Ishikawa (cell line): Measurements from ENCODE around the gene NCEH1.

ENCODE experiments used
- CEBPB ChIP-seq: IDR thresholded peaks from 2 replicates; pipeline ENCODE4 v1.6.1; 2012
- RAD21 ChIP-seq: IDR thresholded peaks from 2 replicates; pipeline ENCODE4 v1.6.1; 2012; ENCODE audit warnings: low read depth
- TAF1 ChIP-seq: IDR thresholded peaks from 2 replicates; pipeline ENCODE4 v1.6.1; 2012; ENCODE audit warnings: low read depth, mild to moderate bottlenecking

DNA sequence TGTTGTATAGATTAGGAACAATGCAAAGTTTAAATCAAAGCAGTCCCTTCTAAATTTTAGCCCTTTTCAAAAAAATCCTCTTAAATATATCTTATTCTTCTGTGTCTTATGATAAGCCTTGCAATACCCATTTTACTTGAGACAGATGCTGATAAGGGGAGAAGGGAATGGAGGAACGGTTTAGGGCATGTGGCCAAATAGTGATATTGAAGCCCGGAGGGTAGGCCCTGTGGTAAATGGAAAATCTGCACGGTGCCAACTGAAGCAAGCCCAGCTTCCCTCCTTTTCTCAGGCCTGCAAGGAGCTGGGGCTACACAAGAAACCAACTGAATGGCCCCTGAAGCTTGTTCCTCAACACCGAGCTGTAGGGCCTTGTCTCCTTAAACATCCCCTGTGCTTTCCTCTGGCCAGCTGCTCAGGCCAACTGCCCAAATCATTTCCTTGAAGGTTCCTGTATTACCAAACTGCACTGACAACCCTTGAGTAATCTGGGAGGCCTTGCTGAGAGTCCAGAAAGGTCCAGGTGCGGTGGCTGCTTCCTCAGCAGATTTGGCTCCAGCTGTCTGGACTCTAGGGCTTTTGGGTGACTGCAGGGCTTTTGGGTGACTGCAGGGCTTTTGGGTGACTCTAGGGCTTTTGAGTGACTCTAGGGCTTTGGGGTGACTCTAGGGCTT lies 67.2 kb downstream of the NCEH1 start:
- TF ChIP-seq RAD21 (no peak), CEBPB (no peak), TAF1 (no peak)
